Sigmoid colon (tissue), 4 donors: ENCODE measurements around the gene OTUB2.
A peak's percentile ranks its signal among the peaks of the same experiment; 100 is the strongest.

Experiments used
- EP300 ChIP-seq, 4 donors: sonication (generic); formaldehyde crosslinking; IDR thresholded peaks; one replicate each; pipeline ENCODE4 v1.6.1; 2017; ENCODE audit warnings: antibody characterized with exemption in 4 of 4
- POLR2A ChIP-seq, 2 donors: fragments of 450-650 bp; IDR thresholded peaks; one replicate each; pipeline ENCODE4 v1.6.1; 2016; ENCODE audit warnings: antibody characterized with exemption in 2 of 2, mild to moderate bottlenecking in 2 of 2, moderate library complexity in 2 of 2
- TF ChIP-seq, protein P1 (sequence below), 4 experiments: fragments of 450-650 bp in 3 of 4; fragments of 200-600 bp in 1 of 4; IDR thresholded peaks; one replicate each; pipeline ENCODE4 v1.5.1; 2016 to 2019; ENCODE audit warnings: antibody characterized with exemption in 4 of 4, mild to moderate bottlenecking in 3 of 4, moderate library complexity in 2 of 4

DNA sequence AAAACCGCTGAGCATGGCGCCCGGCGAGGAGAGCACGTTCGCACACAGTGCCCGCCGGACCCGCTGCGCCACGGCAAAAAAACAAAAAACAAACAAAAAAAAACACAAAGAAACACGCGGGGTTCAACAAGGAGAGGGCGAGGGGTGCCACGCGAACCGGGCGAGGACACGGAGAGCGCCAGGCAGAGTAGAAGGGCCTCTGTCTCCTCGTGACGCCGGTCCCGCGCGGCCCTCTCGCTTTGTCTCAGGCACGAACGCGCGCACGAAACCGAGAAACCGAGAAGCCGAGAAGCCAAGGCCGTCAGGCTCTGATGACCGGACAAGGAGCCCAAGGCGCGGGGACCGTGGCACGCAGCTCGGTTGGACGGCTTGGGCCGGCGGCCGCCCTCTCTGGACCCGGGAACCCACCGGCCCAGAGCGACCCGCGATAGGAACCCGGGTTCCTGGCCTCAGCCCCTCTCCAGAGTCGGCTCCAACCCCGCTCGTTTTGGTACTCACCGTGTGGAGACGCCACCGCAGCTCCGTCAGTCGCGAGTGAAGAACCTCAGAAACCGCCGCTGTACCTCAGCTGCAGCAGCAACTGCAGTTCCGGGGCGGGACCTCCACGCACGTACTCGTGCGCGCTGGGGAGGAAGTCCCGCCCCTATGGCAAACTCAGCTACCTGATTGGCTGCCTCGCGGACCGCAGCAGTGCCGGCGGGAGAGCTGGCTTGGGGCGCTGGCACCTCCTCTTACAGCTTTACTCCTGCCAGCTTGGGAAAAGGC lies 54.7 kb downstream of the OTUB2 start, which contains the start of the genes DDX24 and IFI27L1:
- TF ChIP-seq POLR2A (IDR thresholded peaks at IDR 0.05) (peak; percentile 95 to 99), EP300 (IDR thresholded peaks at IDR 0.05) (no peak)
- TF ChIP-seq, protein P1, sequence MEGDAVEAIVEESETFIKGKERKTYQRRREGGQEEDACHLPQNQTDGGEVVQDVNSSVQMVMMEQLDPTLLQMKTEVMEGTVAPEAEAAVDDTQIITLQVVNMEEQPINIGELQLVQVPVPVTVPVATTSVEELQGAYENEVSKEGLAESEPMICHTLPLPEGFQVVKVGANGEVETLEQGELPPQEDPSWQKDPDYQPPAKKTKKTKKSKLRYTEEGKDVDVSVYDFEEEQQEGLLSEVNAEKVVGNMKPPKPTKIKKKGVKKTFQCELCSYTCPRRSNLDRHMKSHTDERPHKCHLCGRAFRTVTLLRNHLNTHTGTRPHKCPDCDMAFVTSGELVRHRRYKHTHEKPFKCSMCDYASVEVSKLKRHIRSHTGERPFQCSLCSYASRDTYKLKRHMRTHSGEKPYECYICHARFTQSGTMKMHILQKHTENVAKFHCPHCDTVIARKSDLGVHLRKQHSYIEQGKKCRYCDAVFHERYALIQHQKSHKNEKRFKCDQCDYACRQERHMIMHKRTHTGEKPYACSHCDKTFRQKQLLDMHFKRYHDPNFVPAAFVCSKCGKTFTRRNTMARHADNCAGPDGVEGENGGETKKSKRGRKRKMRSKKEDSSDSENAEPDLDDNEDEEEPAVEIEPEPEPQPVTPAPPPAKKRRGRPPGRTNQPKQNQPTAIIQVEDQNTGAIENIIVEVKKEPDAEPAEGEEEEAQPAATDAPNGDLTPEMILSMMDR (IDR thresholded peaks at IDR 0.05) = no peak
